GM12891 (cell line): ENCODE results near the gene AIFM2.

ENCODE experiments used
- PAX5 ChIP-seq: IDR thresholded peaks from 2 replicates; pipeline ENCODE4 v1.6.1; 2011; ENCODE audit warnings: low read length, moderate library complexity, mild to moderate bottlenecking; ENCODE audit not compliant: insufficient read depth, severe bottlenecking
- POLR2A ChIP-seq: IDR thresholded peaks from 2 replicates; pipeline ENCODE4 v1.6.1; 2011; ENCODE audit warnings: low read depth, low read length, control low read depth
- POLR2AphosphoS5 ChIP-seq: IDR thresholded peaks from 2 replicates; pipeline ENCODE4 v1.6.1; 2011; ENCODE audit warnings: low read depth, low read length, control low read depth
- POU2F2 ChIP-seq: IDR thresholded peaks from 2 replicates; pipeline ENCODE4 v1.6.1; 2011; ENCODE audit warnings: low read depth, mild to moderate bottlenecking, control low read depth, low read length, moderate library complexity
- SPI1 ChIP-seq: IDR thresholded peaks from 2 replicates; pipeline ENCODE4 v1.6.1; 2011; ENCODE audit warnings: low read depth, low read length, control low read depth
- TAF1 ChIP-seq: IDR thresholded peaks from 2 replicates; pipeline ENCODE4 v1.6.1; 2011; ENCODE audit warnings: low read depth, low read length, control low read depth

DNA sequence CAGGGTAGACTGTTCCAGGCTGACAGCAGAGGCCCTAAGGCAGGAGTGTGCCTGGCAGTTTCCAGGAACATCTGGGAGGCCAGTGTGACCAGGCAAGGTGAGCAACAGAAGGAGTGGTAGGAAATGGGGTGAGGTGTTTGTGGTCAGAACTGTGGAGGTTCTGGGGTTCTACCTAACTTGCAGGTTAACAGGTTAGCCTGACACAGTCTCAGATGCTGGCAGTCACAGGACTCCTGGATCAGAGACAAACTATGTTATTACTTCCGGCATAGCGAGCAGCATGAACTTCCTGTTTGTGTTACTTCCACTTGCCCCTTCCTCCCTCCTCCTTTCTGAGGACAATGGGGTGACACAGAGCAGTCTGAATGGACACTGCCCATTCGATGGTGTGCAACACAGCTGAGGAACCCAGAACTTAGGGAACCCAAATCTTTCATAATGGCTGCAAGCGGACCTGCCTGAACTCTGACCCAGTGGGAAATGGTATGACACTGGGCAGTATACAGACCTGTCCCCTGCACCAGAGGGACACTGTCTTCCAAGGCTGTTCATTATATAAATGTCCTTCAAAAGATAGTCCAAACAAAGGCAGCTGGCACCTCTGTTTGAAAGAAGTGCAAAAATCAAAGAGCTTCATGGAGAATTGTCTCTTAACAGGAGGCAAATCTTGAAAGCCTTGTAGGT, 41.6 kb upstream of the AIFM2 start:
- TF ChIP-seq POLR2A, result no peak
- no peak for TF ChIP-seq PAX5
- TF ChIP-seq POLR2AphosphoS5, result no peak
- TF ChIP-seq SPI1, result no peak
- no peak for TF ChIP-seq TAF1
- no peak for TF ChIP-seq POU2F2
